Measurements from ENCODE around the gene PIK3C3. TPM values are rescaled to one million over a fixed set of nuclear protein-coding genes. Genes with fewer than 3 reads are reported as not detected.
"Not testable (repeated sequence)": the region's sequence is repeated elsewhere in the genome, so short reads cannot be mapped to it uniquely, and the experiment has no call there.

PIK3C3 gene
- total RNA-seq, 4 donors from 2014 or later: 34.3 to 66.5 (median 38.0) TPM

DNA sequence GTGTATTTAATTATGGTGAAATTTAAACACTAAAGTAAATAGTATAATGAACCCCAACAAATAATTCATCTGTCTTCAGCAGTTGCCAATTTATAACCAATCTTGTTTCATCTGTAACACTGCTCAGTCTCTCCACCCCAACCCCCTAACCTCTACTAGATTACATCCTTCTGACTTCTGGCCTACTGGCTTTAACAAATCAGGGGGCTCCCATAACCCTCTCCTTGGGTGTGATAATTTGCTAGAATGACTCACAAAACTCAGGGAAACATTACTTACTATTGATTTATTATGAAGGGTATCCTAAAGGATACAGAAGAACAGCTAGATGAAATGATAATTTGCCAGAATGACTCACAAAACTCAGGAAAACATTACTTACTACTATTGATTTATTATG is 50.7 kb downstream of the PIK3C3 start:
- no peak for DNase-seq (ENCODE audit: low spot score)
- TF ChIP-seq CTCF (IDR thresholded peaks at IDR 0.05): no peak
- ATAC-seq (ENCODE audit: low FRiP score): no peak

DNA sequence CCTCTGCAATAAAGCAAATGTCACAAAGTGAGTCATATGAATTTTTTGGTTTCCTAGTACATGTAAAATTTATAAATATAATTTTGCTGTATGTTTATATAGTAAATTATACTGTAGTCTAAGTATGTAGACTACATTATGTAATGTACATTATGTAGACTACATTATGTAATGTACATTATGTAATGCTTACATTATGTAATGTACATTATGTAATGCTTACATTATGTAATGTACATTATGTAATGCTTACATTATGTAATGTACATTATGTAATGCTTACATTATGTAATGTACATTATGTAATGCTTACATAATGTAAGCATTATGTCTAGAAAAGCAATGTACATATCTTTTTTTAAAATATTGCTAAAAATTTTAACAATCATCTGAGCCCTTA is 54.4 kb downstream of the PIK3C3 start:
- not testable (repeated sequence) for DNase-seq (ENCODE audit: low spot score); ATAC-seq (ENCODE audit: low FRiP score)

DNA sequence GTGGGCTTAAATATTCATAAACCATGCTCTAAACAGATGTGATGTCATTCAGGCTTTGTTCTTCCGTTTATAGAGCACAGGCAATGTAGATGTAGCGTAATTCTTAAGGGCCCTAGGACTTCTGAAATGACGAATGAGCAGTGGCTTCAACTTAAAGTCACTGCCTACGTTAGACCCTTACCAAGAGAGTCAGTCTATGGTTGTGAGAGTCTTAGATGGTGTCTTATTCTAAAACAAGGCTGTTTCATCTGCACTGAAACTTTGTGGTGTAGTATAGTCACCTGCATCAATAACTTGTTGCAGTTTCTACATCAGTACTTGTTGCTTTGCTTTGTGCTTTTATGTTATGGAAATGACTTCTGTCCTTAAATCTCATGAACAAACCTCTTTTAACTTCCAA is 56.0 kb downstream of the PIK3C3 start:
- no peak for DNase-seq (ENCODE audit: low spot score)
- TF ChIP-seq CTCF (IDR thresholded peaks at IDR 0.05): no peak
- no peak for ATAC-seq (ENCODE audit: low FRiP score)

DNA sequence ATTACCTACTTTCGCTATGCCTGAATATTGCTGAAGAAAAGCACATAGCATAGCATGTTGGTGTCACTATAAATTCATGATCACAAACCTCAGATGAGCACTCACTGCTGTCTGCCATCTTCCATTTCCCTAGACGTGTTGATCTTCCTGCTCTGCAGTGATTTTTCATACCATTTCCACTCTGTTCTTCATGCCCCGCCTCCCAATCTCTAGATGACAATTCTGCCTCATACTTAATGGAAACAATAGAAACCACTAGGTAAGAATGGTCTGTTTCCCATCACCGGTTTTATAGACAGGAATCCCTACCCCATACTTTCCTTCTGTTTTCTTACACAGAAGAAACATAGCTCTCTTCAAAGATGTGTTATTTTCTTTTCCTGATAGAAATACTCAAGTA is 63.8 kb downstream of the PIK3C3 start:
- no peak for TF ChIP-seq CTCF (IDR thresholded peaks at IDR 0.05)
- ATAC-seq (ENCODE audit: low FRiP score) (no peak), DNase-seq (ENCODE audit: low spot score) (no peak)

DNA sequence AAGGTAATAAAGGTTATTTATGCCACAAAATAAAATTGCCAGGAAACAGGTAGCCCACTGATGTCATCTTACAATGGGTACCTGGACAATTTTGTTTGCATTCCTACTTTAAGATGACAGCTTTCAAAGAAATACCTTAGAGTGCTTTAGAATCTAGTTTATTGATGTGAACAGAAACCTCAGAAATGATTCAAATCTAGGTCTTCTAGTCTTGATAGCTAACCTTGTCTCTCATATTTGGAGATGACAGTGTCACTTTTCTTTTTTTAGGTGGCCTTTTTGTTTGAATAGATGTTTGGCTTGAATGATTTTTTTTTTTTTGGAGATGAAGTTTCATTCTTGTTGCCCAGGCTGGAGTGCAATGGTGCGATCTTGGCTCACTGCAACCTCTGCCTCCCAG is 69.1 kb downstream of the PIK3C3 start:
- ATAC-seq (ENCODE audit: low FRiP score) (no peak), DNase-seq (ENCODE audit: low spot score) (no peak)
- TF ChIP-seq CTCF (IDR thresholded peaks at IDR 0.05): no peak

DNA sequence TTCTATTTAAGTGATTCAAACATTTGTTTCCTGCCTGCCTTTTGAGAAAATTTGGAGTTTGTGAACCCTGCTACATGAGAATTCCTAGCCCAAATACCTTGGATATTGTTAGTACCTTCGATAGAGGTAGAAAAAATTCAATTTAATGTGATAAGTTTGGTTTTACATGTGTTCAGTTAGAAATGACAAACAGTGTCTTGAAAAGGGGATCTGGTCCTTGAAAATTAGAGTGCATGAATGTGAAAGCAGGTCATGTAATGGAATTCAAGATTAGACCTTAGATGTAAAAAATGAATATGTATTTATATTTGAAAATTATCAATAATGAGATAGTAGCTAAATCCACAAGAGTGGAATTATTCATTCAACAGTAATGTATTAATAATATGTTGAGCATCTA is 70.5 kb downstream of the PIK3C3 start:
- ATAC-seq (ENCODE audit: low FRiP score): no peak
- no peak for DNase-seq (ENCODE audit: low spot score)
- no peak for TF ChIP-seq CTCF (IDR thresholded peaks at IDR 0.05)

- no peak for DNase-seq (ENCODE audit: low spot score)
- no peak for TF ChIP-seq CTCF (IDR thresholded peaks at IDR 0.05)
- ATAC-seq (ENCODE audit: low FRiP score): no peak
Measured at GRCh38 chr18:42025974-42026625, 71.1 kb downstream of the PIK3C3 start.

Measured in omental fat pad (tissue), 4 donors.